IPS DF 4.7 (cell line): ENCODE measurements around the gene CRACR2A.

Source experiments
- DNase-seq: peaks from one replicate; pipeline ENCODE4 v3.0.0-alpha.2; 2013; ENCODE audit warnings: low spot score; ENCODE audit errors: extremely low read depth

Gene CRACR2A

GRCh38 chr12:3622822-3623690, 129.9 kb downstream of the CRACR2A start:
- DNase-seq, result no peak

GRCh38 chr12:3622021-3622821, 130.7 kb downstream of the CRACR2A start:
- DNase-seq, result no peak

GRCh38 chr12:3620856-3621255, 132.1 kb downstream of the CRACR2A start:
- DNase-seq, result no peak

GRCh38 chr12:3617565-3617964, 135.3 kb downstream of the CRACR2A start:
- DNase-seq, result no peak

GRCh38 chr12:3615862-3616261, 137.0 kb downstream of the CRACR2A start:
- no peak for DNase-seq

GRCh38 chr12:3614806-3615466, 138.0 kb downstream of the CRACR2A start:
- DNase-seq, result no peak

- no peak for DNase-seq
Observed at GRCh38 chr12:3613641-3614395, 139.1 kb downstream of the CRACR2A start.

GRCh38 chr12:3611860-3612703, 140.8 kb downstream of the CRACR2A start:
- no peak for DNase-seq

- no peak for DNase-seq
Observed at GRCh38 chr12:3607821-3608220, 145.1 kb downstream of the CRACR2A start.

- DNase-seq, result no peak
Observed at GRCh38 chr12:3607039-3607720, 145.7 kb downstream of the CRACR2A start.

- no peak for DNase-seq
Observed at GRCh38 chr12:3606128-3606527, 146.8 kb downstream of the CRACR2A start.

GRCh38 chr12:3605692-3606091, 147.2 kb downstream of the CRACR2A start:
- no peak for DNase-seq

GRCh38 chr12:3604748-3605586, 147.9 kb downstream of the CRACR2A start:
- DNase-seq, result no peak

- DNase-seq, result no peak
Observed at GRCh38 chr12:3604286-3604685, 148.6 kb downstream of the CRACR2A start.

GRCh38 chr12:3603576-3603975, 149.3 kb downstream of the CRACR2A start:
- no peak for DNase-seq

- DNase-seq, result no peak
Observed at GRCh38 chr12:3602488-3602887, 150.4 kb downstream of the CRACR2A start.

- DNase-seq, result no peak
Observed at GRCh38 chr12:3601461-3602150, 151.3 kb downstream of the CRACR2A start.

GRCh38 chr12:3600951-3601350, 152.0 kb downstream of the CRACR2A start:
- no peak for DNase-seq
